Right lobe of liver (tissue), 6 donors: Measurements from ENCODE around the gene ISLR2. TPM values are rescaled to one million over a fixed set of nuclear protein-coding genes. Genes with fewer than 3 reads are reported as not detected.

Experiments
- ATAC-seq, 4 donors: fragments of 200-7000 bp; cut with Tn5 transposase; one replicate each; pipeline ENCODE4 v1.9.1; 2020; ENCODE audit warnings: mild to moderate bottlenecking in 4 of 4, moderate library complexity in 4 of 4
- DNase-seq, 3 donors: peaks; one replicate each; pipeline ENCODE4 v3.0.0-alpha.2; 2020
- H3K27ac ChIP-seq, 3 donors: fragments of 200-600 bp; one replicate each; pipeline ENCODE4 v1.8.0; 2022
- H3K27me3 ChIP-seq, 2 donors: fragments of 200-600 bp; one replicate each; pipeline ENCODE4 v1.8.0; 2022
- H3K36me3 ChIP-seq, 4 donors: fragments of 200-600 bp; sonication (generic) in 1 of 4; one replicate each; pipeline versions ENCODE4 v1.5.1 to v1.8.0; 2017 to 2022; ENCODE audit warnings: control low read depth in 1 of 4
- H3K4me1 ChIP-seq, 4 donors: fragments of 200-600 bp; sonication (generic) in 1 of 4; one replicate each; pipeline versions ENCODE4 v1.5.1 to v1.8.0; 2017 to 2022; ENCODE audit warnings: control low read depth in 1 of 4
- H3K4me3 ChIP-seq, 3 donors: fragments of 200-600 bp; one replicate each; pipeline ENCODE4 v1.8.0; 2022
- H3K9me3 ChIP-seq, 4 donors: fragments of 200-600 bp; sonication (generic) in 1 of 4; one replicate each; pipeline versions ENCODE4 v1.5.1 to v1.8.0; 2017 to 2022; ENCODE audit warnings: control low read depth in 1 of 4
- CTCF ChIP-seq, 4 donors: fragments of 200-600 bp in 3 of 4; fragments of 450-650 bp in 1 of 4; IDR thresholded peaks; one replicate each; pipeline versions ENCODE4 v1.5.1 to v1.8.0; 2016 to 2022; ENCODE audit warnings: antibody characterized with exemption in 4 of 4, mild to moderate bottlenecking in 2 of 4
- POLR2A ChIP-seq: fragments of 450-650 bp; IDR thresholded peaks from one replicate; pipeline ENCODE4 v1.6.1; 2017; ENCODE audit warnings: antibody characterized with exemption, mild to moderate bottlenecking
- WGBS: methylation state at CpG from one replicate; pipeline ENCODE4 v1.1.6; 2018; ENCODE audit warnings: low coverage, low lambda C conversion rate; ENCODE audit not compliant: insufficient coverage; ENCODE audit errors: missing lambda C conversion rate; 5-methylcytosine and 5-hydroxymethylcytosine counted together
- intact Hi-C, 2 donors: fragments of 100-400 bp; cut with DNase I; formaldehyde crosslinking; loops; one replicate each; pipeline versions ENCODE4 v1.11.2 to v1.14.1; 2022
- total RNA-seq, 6 experiments: library from RNA; depleted of rRNA in 2 of 6; stranded (reverse); fragments of >200 nt in 2 of 6; fragmentation: NEBNext Ultra II Directional in 3 of 6; extraction: Animal tissue kit (Norgen Biotek cat#: 25700) in 3 of 6; gene quantifications; one replicate each; pipeline versions ENCODE4 v1.1.0 to v1.2.4, GENCODE V29; 2016 to 2023
- donor health status: DM: no; HTN: yes; CAD: no.
- donor health status: DM: no; HTN: no; CAD: no.
- donor health status: DM: no; HTN: no; CAD: no.
- donor health status: DM: no; HTN: yes; CAD: no.
- donor health status: DM: no; HTN: yes; CAD: no.

Gene ISLR2
- total RNA-seq, 6 experiments from 2014 or later: 0.04 TPM; not detected in 5

GRCh38 chr15:74173380-74174218 is 43.2 kb downstream of the ISLR2 start, which contains the start of gene ISLR:
Gene ISLR, plus strand, starts transcription at chr15:74173710. Its CDS starts 1,149 bp downstream, at chr15:74174859.
- H3K4me3 ChIP-seq: peak within 1 kb of the TSS in 2 of 3 donors; percentile 4
- H3K27me3 ChIP-seq: no peaks in the 10 kb centered on the region
- H3K36me3 ChIP-seq: no peaks in the 10 kb centered on the region
- H3K9me3 ChIP-seq: no peaks in the 10 kb centered on the region
- no peaks in the 10 kb centered on the region for H3K4me1 ChIP-seq
- peak within 1 kb of the TSS in 2 of 3 donors; percentile 15 to 37 for H3K27ac ChIP-seq
- intact Hi-C loops: no loop called here
- 41% methylated on average over 5 of the region's 20 CpGs for WGBS
- ATAC-seq (no peak), DNase-seq (peak in 1 of 3 donors; percentile 42)
- TF ChIP-seq CTCF (IDR thresholded peaks at IDR 0.05) (no peak), POLR2A (no peak)

GRCh38 chr15:74174219-74174957 is 44.0 kb downstream of the ISLR2 start:
- intact Hi-C loops: no loop called here
- no peak for ATAC-seq
- H3K4me1 ChIP-seq: no peaks in the 10 kb centered on the region
- no peak for TF ChIP-seq POLR2A
- TF ChIP-seq CTCF (IDR thresholded peaks at IDR 0.05): no peak
- H3K4me3 ChIP-seq: no peak overlapping the region
- H3K36me3 ChIP-seq: no peaks in the 10 kb centered on the region
- 59% methylated on average over 10 of the region's 20 CpGs for WGBS
- no peaks in the 10 kb centered on the region for H3K9me3 ChIP-seq
- peak in 1 of 3 donors; percentile 46 for DNase-seq
- H3K27me3 ChIP-seq: no peaks in the 10 kb centered on the region
- H3K27ac ChIP-seq: peak overlapping the region in 1 of 3 donors; percentile 15

- no peaks in the 10 kb centered on the region for H3K4me1 ChIP-seq
- no peak overlapping the region for H3K27ac ChIP-seq
- H3K4me3 ChIP-seq: no peak overlapping the region
- no peaks in the 10 kb centered on the region for H3K9me3 ChIP-seq
- H3K27me3 ChIP-seq: no peaks in the 10 kb centered on the region
- intact Hi-C loops: no loop called here
- DNase-seq (no peak), ATAC-seq (no peak)
- TF ChIP-seq CTCF (IDR thresholded peaks at IDR 0.05) (no peak), POLR2A (no peak)
- WGBS: no CpG with 5 or more reads among the region's 14 CpGs
- H3K36me3 ChIP-seq: no peaks in the 10 kb centered on the region
These were observed 44.5 kb downstream of the ISLR2 start for GRCh38 chr15:74174958-74175253.

GRCh38 chr15:74175271-74176191 is 45.1 kb downstream of the ISLR2 start:
- WGBS: 88% methylated on average over 11 of the region's 45 CpGs
- DNase-seq: peak in 1 of 3 donors; percentile 35
- intact Hi-C loops: no loop called here

More at GRCh38 chr15:74175271-74176191, 45.1 kb downstream of the ISLR2 start:
- H3K36me3 ChIP-seq: no peaks in the 10 kb centered on the region
- TF ChIP-seq CTCF (IDR thresholded peaks at IDR 0.05) (no peak), POLR2A (no peak)
- H3K4me3 ChIP-seq: no peak overlapping the region
- H3K9me3 ChIP-seq: no peaks in the 10 kb centered on the region
- no peaks in the 10 kb centered on the region for H3K27me3 ChIP-seq
- H3K4me1 ChIP-seq: no peaks in the 10 kb centered on the region
- no peak overlapping the region for H3K27ac ChIP-seq
- ATAC-seq: no peak
